Stimulated activated CD8-positive, alpha-beta memory T cell treated with anti-CD3 and anti-CD28 coated beads, Interleukin-7, amount 100 ng/mL, for 1 hour (primary cell): ENCODE results near the gene TRIM37.

Source experiments
- DNase-seq, 2 donors: peaks; one replicate each; pipeline ENCODE4 v3.0.0-alpha.2; 2020; ENCODE audit warnings: low read depth in 2 of 2

The TRIM37 gene

GRCh38 chr17:59038734-59039133 lies 67.9 kb downstream of the TRIM37 start:
- no peak for DNase-seq

- DNase-seq = no peak
Observed at GRCh38 chr17:59037960-59038359, 68.7 kb downstream of the TRIM37 start.

GRCh38 chr17:59030811-59031210 lies 75.9 kb downstream of the TRIM37 start:
- DNase-seq = no peak

- DNase-seq = no peak
Observed at GRCh38 chr17:59028328-59028727, 78.4 kb downstream of the TRIM37 start.

- no peak for DNase-seq
Observed at GRCh38 chr17:59027750-59028149, 78.9 kb downstream of the TRIM37 start.

- DNase-seq = no peak
Observed at GRCh38 chr17:59026176-59026939, 80.3 kb downstream of the TRIM37 start.

- no peak for DNase-seq
Observed at GRCh38 chr17:59024916-59025315, 81.8 kb downstream of the TRIM37 start.

GRCh38 chr17:59018019-59018418 lies 88.7 kb downstream of the TRIM37 start:
- DNase-seq = no peak

- no peak for DNase-seq
Observed at GRCh38 chr17:59011975-59012374, 94.7 kb downstream of the TRIM37 start.

GRCh38 chr17:59010026-59010425 lies 96.7 kb downstream of the TRIM37 start:
- DNase-seq = no peak

GRCh38 chr17:59008737-59009136 lies 97.9 kb downstream of the TRIM37 start:
- no peak for DNase-seq

GRCh38 chr17:59007995-59008394 lies 98.7 kb downstream of the TRIM37 start:
- no peak for DNase-seq

GRCh38 chr17:59004338-59005111 lies 102.2 kb downstream of the TRIM37 start:
- DNase-seq = peak; percentile 41 to 55

- no peak for DNase-seq
Observed at GRCh38 chr17:59003860-59004259, 102.8 kb downstream of the TRIM37 start.

- DNase-seq = no peak
Observed at GRCh38 chr17:59002848-59003247, 103.8 kb downstream of the TRIM37 start.

- DNase-seq = no peak
Observed at GRCh38 chr17:59002126-59002525, 104.6 kb downstream of the TRIM37 start.

- DNase-seq = peak; percentile 27 to 35
Observed at GRCh38 chr17:59001158-59001814, 105.4 kb downstream of the TRIM37 start.

GRCh38 chr17:59000022-59000421 lies 106.7 kb downstream of the TRIM37 start:
- no peak for DNase-seq

GRCh38 chr17:58999500-58999899 lies 107.2 kb downstream of the TRIM37 start:
- DNase-seq = no peak

GRCh38 chr17:58998871-58999270 lies 107.8 kb downstream of the TRIM37 start:
- DNase-seq = no peak

GRCh38 chr17:58997756-58998553 lies 108.7 kb downstream of the TRIM37 start:
- DNase-seq = no peak

GRCh38 chr17:58996968-58997367 lies 109.7 kb downstream of the TRIM37 start:
- no peak for DNase-seq
